SU-DHL-6 (cell line): Measurements from ENCODE around the gene MDM1.

Experiments
- H2AFZ ChIP-seq: fragments of 200-600 bp; sonication (generic); 2 replicates; pipeline ENCODE4 v1.6.1; 2014; ENCODE audit warnings: low read depth, mild to moderate bottlenecking, moderate library complexity, mixed read lengths, antibody characterized with exemption, low read length; ENCODE audit not compliant: severe bottlenecking
- H3F3A ChIP-seq: fragments of 200-600 bp; shearing (Covaris generic); 2 replicates; pipeline ENCODE4 v1.6.0; 2016; ENCODE audit warnings: antibody characterized with exemption, mild to moderate bottlenecking; ENCODE audit not compliant: insufficient read depth
- H3K27ac ChIP-seq: fragments of 200-600 bp; sonication (generic); 2 replicates; pipeline ENCODE4 v1.5.1; 2016; ENCODE audit warnings: low read depth, mild to moderate bottlenecking, low read length, moderate library complexity, mixed read lengths
- H3K27me3 ChIP-seq: fragments of 200-600 bp; sonication (generic), shearing (Covaris generic); 2 replicates; pipeline ENCODE4 v1.6.0; 2014; ENCODE audit warnings: mild to moderate bottlenecking, low read length
- H3K36me3 ChIP-seq: fragments of 200-600 bp; sonication (generic); 2 replicates; pipeline ENCODE4 v1.6.1; 2014; ENCODE audit warnings: mild to moderate bottlenecking, low read length, mixed read lengths
- H3K4me2 ChIP-seq: fragments of 300-600, 200-600 bp; shearing (Covaris generic), sonication (generic); 2 replicates; pipeline ENCODE4 v1.6.0; 2014; ENCODE audit warnings: low read length, low read depth, mild to moderate bottlenecking; ENCODE audit not compliant: poor library complexity, severe bottlenecking
- H3K4me3 ChIP-seq: fragments of 200-600 bp; sonication (generic); 2 replicates; pipeline ENCODE4 v1.5.1; 2014; ENCODE audit warnings: antibody characterized with exemption, low read length, mild to moderate bottlenecking, mixed read lengths; ENCODE audit not compliant: insufficient read depth, poor library complexity, severe bottlenecking
- H3K79me2 ChIP-seq: fragments of 200-600 bp; sonication (generic); 2 replicates; pipeline ENCODE4 v1.6.1; 2014; ENCODE audit warnings: mild to moderate bottlenecking, low read length, moderate library complexity; ENCODE audit not compliant: insufficient read depth
- H3K9ac ChIP-seq: fragments of 200-600 bp; sonication (generic); 2 replicates; pipeline ENCODE4 v1.7.0; 2014; ENCODE audit warnings: mild to moderate bottlenecking, low read length
- H3K9me2 ChIP-seq: fragments of 200-600 bp; sonication (generic); replicated peaks from 2 replicates; pipeline ENCODE4 v1.6.1; 2014; ENCODE audit warnings: low read length; ENCODE audit not compliant: insufficient read depth
- H3K9me3 ChIP-seq: fragments of 200-600 bp; sonication (generic); 2 replicates; pipeline ENCODE4 v1.6.1; 2014; ENCODE audit warnings: low read length, mixed read lengths; ENCODE audit not compliant: insufficient read depth
- H4K20me1 ChIP-seq: fragments of 200-600 bp; sonication (generic); 2 replicates; pipeline ENCODE4 v1.6.1; 2014; ENCODE audit warnings: low read depth, mild to moderate bottlenecking, antibody characterized with exemption, low read length, moderate library complexity, mixed read lengths
- CTCF ChIP-seq: fragments of 200-600 bp; sonication (generic); IDR thresholded peaks from one replicate; pipeline ENCODE4 v1.5.1; 2017; ENCODE audit warnings: antibody characterized with exemption, mild to moderate bottlenecking, low read length, moderate library complexity; ENCODE audit not compliant: insufficient read depth, poor library complexity, severe bottlenecking
- EZH2phosphoT487 ChIP-seq: fragments of 200-600 bp; sonication (generic), shearing (Covaris generic); conservative IDR thresholded peaks from 2 replicates; pipeline ENCODE4 v1.6.1; 2018; ENCODE audit warnings: mild to moderate bottlenecking, antibody characterized with exemption, low read length, moderate library complexity, mixed read lengths

The MDM1 gene

GRCh38 chr12:68259318-68259940 is 72.7 kb downstream of the MDM1 start:
- no peaks in the 10 kb centered on the region for H3F3A ChIP-seq
- H3K27me3 ChIP-seq: no peaks in the 10 kb centered on the region
- H2AFZ ChIP-seq: no peak overlapping the region
- no peaks in the 10 kb centered on the region for H4K20me1 ChIP-seq
- H3K9me3 ChIP-seq: no peaks in the 10 kb centered on the region
- no peak overlapping the region for H3K27ac ChIP-seq
- H3K79me2 ChIP-seq: no peaks in the 10 kb centered on the region
- H3K36me3 ChIP-seq: no peaks in the 10 kb centered on the region
- no peak overlapping the region for H3K4me2 ChIP-seq
- H3K9me2 ChIP-seq: no peaks in the 10 kb centered on the region
- H3K4me3 ChIP-seq: no peak overlapping the region
- TF ChIP-seq EZH2phosphoT487: no peak
- no peak for TF ChIP-seq CTCF
- no peak overlapping the region for H3K9ac ChIP-seq

DNA sequence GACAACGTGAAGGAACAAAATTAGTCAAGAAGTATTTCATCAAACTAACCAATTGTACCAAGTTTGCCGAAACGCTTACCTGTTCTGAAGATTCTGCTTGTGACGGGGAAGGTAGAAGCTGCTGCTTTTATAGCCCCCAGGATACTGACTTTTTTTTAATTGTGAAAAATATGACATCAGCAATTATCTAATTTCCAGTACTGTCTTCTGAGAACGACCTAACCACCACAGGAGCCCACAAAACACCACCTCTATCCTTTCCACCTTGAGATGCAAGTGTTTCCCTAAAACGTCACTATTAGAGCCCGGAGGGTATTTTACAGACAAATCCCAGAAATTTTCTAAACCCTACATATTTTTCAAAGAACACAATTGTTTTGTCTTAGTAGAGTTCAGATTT is 78.7 kb downstream of the MDM1 start, which contains the start of gene IL22:
Gene IL22 (minus strand): TSS at position 101 of the 400 bp plus-strand sequence. CDS start 156 bp downstream, outside the sequence.
- H2AFZ ChIP-seq: no peak within 1 kb of the TSS
- no peak within 1 kb of the TSS for H3K4me3 ChIP-seq
- H3F3A ChIP-seq: no peaks in the 10 kb centered on the region
- no peaks in the 10 kb centered on the region for H4K20me1 ChIP-seq
- H3K4me2 ChIP-seq: no peak within 1 kb of the TSS
- no peak within 1 kb of the TSS for H3K27ac ChIP-seq
- TF ChIP-seq EZH2phosphoT487 (no peak), CTCF (no peak)
- H3K9ac ChIP-seq: no peak within 1 kb of the TSS
- no peaks in the 10 kb centered on the region for H3K9me2 ChIP-seq
- H3K9me3 ChIP-seq: no peaks in the 10 kb centered on the region
- H3K79me2 ChIP-seq: no peaks in the 10 kb centered on the region
- no peaks in the 10 kb centered on the region for H3K36me3 ChIP-seq
- H3K27me3 ChIP-seq: no peaks in the 10 kb centered on the region

DNA sequence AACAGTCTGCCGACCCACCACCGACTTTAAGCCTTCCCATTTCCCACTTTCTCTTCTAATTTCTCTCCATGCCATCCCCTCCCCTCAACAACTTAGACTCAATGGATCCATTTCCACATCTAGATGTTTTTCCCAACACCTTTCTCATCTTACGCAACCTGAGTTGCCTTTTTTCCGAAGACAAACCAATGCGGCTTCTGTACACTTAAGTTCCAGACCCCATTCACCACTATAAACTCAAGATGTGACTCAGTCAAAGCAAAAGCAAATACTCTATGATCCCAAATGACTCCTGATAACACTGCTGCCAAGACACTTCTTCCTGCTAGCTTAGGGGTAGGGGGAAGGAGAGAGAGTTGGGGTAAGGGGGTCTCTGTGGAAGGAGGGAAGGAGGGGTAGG is 80.1 kb downstream of the MDM1 start:
- H3K9ac ChIP-seq: no peak overlapping the region
- H3K27me3 ChIP-seq: no peaks in the 10 kb centered on the region
- no peak overlapping the region for H2AFZ ChIP-seq
- H3K79me2 ChIP-seq: no peaks in the 10 kb centered on the region
- no peaks in the 10 kb centered on the region for H3F3A ChIP-seq
- no peak overlapping the region for H3K27ac ChIP-seq
- TF ChIP-seq EZH2phosphoT487: no peak
- no peak for TF ChIP-seq CTCF
- H3K9me2 ChIP-seq: no peaks in the 10 kb centered on the region
- no peaks in the 10 kb centered on the region for H3K9me3 ChIP-seq
- no peaks in the 10 kb centered on the region for H4K20me1 ChIP-seq
- no peak overlapping the region for H3K4me2 ChIP-seq
- H3K36me3 ChIP-seq: no peaks in the 10 kb centered on the region
- H3K4me3 ChIP-seq: no peak overlapping the region
